MM.1S (cell line): ENCODE measurements around the gene ADARB2.

Experiments
- DNase-seq: peaks from one replicate; pipeline ENCODE4 v3.0.0-alpha.2; 2015
- H2AFZ ChIP-seq: fragments of 300-600 bp; sonication (generic); 2 replicates; pipeline ENCODE4 v1.6.0; 2016; ENCODE audit warnings: antibody characterized with exemption, low read length
- H3F3A ChIP-seq: fragments of 300-600 bp; sonication (generic); 2 replicates; pipeline ENCODE4 v1.6.1; 2016; ENCODE audit warnings: mild to moderate bottlenecking, antibody characterized with exemption, low read length, moderate library complexity, mixed read lengths; ENCODE audit not compliant: insufficient read depth
- H3K27ac ChIP-seq: fragments of 300-600 bp; sonication (generic); 2 replicates; pipeline ENCODE4 v1.5.1; 2016; ENCODE audit warnings: mild to moderate bottlenecking, low read length
- H3K27me3 ChIP-seq: fragments of 300-600 bp; sonication (generic); replicated peaks from 2 replicates; pipeline ENCODE4 v1.6.0; 2016; ENCODE audit warnings: low read length; ENCODE audit not compliant: insufficient read depth
- H3K36me3 ChIP-seq: fragments of 300-600 bp; sonication (generic); replicated peaks from 2 replicates; pipeline ENCODE4 v1.6.1; 2016; ENCODE audit warnings: mild to moderate bottlenecking, low read length, mixed read lengths; ENCODE audit not compliant: insufficient read depth
- H3K4me1 ChIP-seq: fragments of 300-600 bp; sonication (generic); 2 replicates; pipeline ENCODE4 v1.6.1; 2016; ENCODE audit warnings: low read length, mixed read lengths
- H3K4me2 ChIP-seq: fragments of 300-600 bp; sonication (generic); 2 replicates; pipeline ENCODE4 v1.6.0; 2016; ENCODE audit warnings: low read depth, low read length
- H3K4me3 ChIP-seq: fragments of 300-600 bp; sonication (generic); 2 replicates; pipeline ENCODE4 v1.5.1; 2016; ENCODE audit warnings: low read length, mixed read lengths
- H3K79me2 ChIP-seq: fragments of 300-600 bp; sonication (generic); 2 replicates; pipeline ENCODE4 v1.6.1; 2016; ENCODE audit warnings: mixed run types, low read length, mixed read lengths
- H3K9ac ChIP-seq: fragments of 300-600 bp; sonication (generic); 2 replicates; pipeline ENCODE4 v1.6.1; 2016; ENCODE audit warnings: low read length, mixed read lengths
- H3K9me2 ChIP-seq: fragments of 300-600 bp; sonication (generic); replicated peaks from 2 replicates; pipeline ENCODE4 v1.6.1; 2016; ENCODE audit warnings: mild to moderate bottlenecking, low read length, mixed read lengths; ENCODE audit not compliant: insufficient read depth
- H3K9me3 ChIP-seq: fragments of 300-600 bp; sonication (generic); replicated peaks from 2 replicates; pipeline ENCODE4 v1.6.1; 2016; ENCODE audit warnings: mild to moderate bottlenecking, low read length, mixed read lengths; ENCODE audit not compliant: insufficient read depth
- H4K20me1 ChIP-seq: fragments of 300-600 bp; sonication (generic); 2 replicates; pipeline ENCODE4 v1.6.1; 2016; ENCODE audit warnings: mild to moderate bottlenecking, low read length, moderate library complexity, mixed read lengths; ENCODE audit not compliant: insufficient read depth
- EZH2 ChIP-seq: fragments of 300-600 bp; sonication (generic); optimal IDR thresholded peaks from 2 replicates; pipeline ENCODE3; 2017; ENCODE audit warnings: low read depth, mild to moderate bottlenecking, antibody characterized with exemption, low read length, mixed read lengths
- EZH2phosphoT487 ChIP-seq: fragments of 300-600 bp; sonication (generic); IDR thresholded peaks from 2 replicates; pipeline ENCODE4 v1.6.1; 2018; ENCODE audit warnings: antibody characterized with exemption, low read length
- TF ChIP-seq, protein P1 (sequence below): fragments of 300-600 bp; sonication (generic); IDR thresholded peaks from 2 replicates; pipeline ENCODE4 v1.5.1; 2016; ENCODE audit warnings: antibody characterized with exemption, low read length, mixed read lengths

Gene ADARB2

DNA sequence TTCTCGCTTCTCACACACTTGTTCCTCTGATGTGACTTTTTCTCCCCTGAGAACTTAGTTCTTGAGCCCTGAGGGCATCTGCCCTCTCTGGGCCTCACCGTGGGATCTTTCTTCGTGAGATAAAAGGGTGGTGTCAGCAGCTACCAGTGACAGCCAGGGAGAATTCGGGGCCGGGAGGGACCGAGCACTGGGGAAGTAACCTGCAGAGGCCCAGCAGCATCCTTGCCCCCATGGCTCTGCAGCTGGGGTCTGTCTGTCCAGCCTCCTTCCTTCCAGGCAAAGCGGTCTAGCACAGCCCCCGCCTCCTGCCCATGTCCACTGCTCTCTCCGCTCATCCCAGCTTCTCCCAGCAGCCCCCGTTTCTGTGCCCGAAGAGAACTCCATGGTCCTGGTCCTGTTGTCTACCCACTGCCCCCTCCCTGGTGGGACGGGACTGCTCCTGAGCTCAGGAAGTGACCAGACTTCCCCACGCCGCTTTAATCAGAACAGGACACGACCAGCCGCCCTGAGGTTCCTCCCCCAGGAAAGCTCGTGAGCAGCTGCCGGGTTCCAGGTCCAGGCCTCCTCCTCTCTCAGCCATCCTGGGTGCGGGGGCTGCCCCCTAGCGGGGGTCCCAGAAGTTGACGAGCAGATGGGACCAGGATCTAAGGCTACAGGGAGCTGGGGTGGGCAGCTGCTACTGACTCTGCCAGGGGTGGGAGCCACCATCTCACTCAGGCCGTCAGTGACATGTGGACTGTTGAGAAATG is 493.7 kb downstream of the ADARB2 start:
- Histone ChIP-seq H3K79me2 (no peaks in the 10 kb centered on the region), H3K9ac (no peak overlapping the region), H3K4me1 (no peaks in the 10 kb centered on the region), H3K36me3 (no peaks in the 10 kb centered on the region), H3K4me2 (no peak overlapping the region), H3K9me2 (no peaks in the 10 kb centered on the region), H3K4me3 (no peak overlapping the region), H3K27me3 (no peaks in the 10 kb centered on the region), H3K9me3 (no peaks in the 10 kb centered on the region), H4K20me1 (no peaks in the 10 kb centered on the region), H3F3A (no peaks in the 10 kb centered on the region), H2AFZ (no peak overlapping the region), H3K27ac (no peak overlapping the region)
- DNase-seq: no peak
- TF ChIP-seq, protein P1, sequence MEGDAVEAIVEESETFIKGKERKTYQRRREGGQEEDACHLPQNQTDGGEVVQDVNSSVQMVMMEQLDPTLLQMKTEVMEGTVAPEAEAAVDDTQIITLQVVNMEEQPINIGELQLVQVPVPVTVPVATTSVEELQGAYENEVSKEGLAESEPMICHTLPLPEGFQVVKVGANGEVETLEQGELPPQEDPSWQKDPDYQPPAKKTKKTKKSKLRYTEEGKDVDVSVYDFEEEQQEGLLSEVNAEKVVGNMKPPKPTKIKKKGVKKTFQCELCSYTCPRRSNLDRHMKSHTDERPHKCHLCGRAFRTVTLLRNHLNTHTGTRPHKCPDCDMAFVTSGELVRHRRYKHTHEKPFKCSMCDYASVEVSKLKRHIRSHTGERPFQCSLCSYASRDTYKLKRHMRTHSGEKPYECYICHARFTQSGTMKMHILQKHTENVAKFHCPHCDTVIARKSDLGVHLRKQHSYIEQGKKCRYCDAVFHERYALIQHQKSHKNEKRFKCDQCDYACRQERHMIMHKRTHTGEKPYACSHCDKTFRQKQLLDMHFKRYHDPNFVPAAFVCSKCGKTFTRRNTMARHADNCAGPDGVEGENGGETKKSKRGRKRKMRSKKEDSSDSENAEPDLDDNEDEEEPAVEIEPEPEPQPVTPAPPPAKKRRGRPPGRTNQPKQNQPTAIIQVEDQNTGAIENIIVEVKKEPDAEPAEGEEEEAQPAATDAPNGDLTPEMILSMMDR: no peak
- no peak for TF ChIP-seq EZH2
- TF ChIP-seq EZH2phosphoT487: no peak

DNA sequence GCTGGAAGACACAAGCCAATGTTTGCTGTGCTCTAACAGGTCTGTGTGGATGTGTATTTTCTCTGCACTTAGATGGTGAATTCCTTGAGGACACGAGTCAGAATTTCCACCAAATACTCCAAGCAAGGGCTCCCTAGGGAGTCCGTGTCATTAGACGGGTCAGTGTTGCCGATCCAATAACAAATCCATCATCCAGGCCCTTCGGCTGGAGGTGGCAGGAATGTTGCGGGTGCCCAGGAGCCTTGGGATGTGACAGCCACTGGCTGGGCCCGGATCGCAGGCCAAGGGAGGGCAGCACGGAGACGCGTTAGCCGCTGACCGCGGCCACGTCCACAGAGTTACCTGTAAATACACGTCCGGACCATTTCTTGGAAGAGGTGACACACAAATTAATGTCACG is 494.4 kb downstream of the ADARB2 start:
- Histone ChIP-seq H4K20me1 (no peaks in the 10 kb centered on the region), H3K36me3 (no peaks in the 10 kb centered on the region), H3K4me2 (no peak overlapping the region), H3K9me2 (no peaks in the 10 kb centered on the region), H3K9ac (no peak overlapping the region), H2AFZ (no peak overlapping the region), H3K79me2 (no peaks in the 10 kb centered on the region), H3K9me3 (no peaks in the 10 kb centered on the region), H3K4me1 (no peaks in the 10 kb centered on the region), H3F3A (no peaks in the 10 kb centered on the region), H3K4me3 (no peak overlapping the region), H3K27ac (no peak overlapping the region), H3K27me3 (no peaks in the 10 kb centered on the region)
- no peak for DNase-seq
- TF ChIP-seq EZH2 (no peak), EZH2phosphoT487 (no peak)
- TF ChIP-seq, protein P1: no peak

- TF ChIP-seq, protein P1: no peak
- TF ChIP-seq EZH2phosphoT487: no peak
- no peak for TF ChIP-seq EZH2
- Histone ChIP-seq H2AFZ (no peak overlapping the region), H3K4me1 (no peaks in the 10 kb centered on the region), H3K4me3 (no peak overlapping the region), H3K79me2 (no peaks in the 10 kb centered on the region), H3K9ac (no peak overlapping the region), H4K20me1 (no peaks in the 10 kb centered on the region), H3F3A (no peaks in the 10 kb centered on the region), H3K36me3 (no peaks in the 10 kb centered on the region), H3K4me2 (no peak overlapping the region), H3K9me3 (no peaks in the 10 kb centered on the region), H3K9me2 (no peaks in the 10 kb centered on the region), H3K27ac (no peak overlapping the region), H3K27me3 (no peaks in the 10 kb centered on the region)
- no peak for DNase-seq
These were observed 495.1 kb downstream of the ADARB2 start for GRCh38 chr10:1241973-1242935.
